K562 (cell line): ENCODE measurements around the gene WASF3. TPM values are rescaled to one million over a fixed set of nuclear protein-coding genes. Genes with fewer than 3 reads are reported as not detected.

Source experiments
- ATAC-seq: fragments of 200-7000 bp; cut with Tn5 transposase; 3 replicates; pipeline ENCODE4 v1.9.1; 2020; ENCODE audit warnings: moderate library complexity
- BruUV-seq: library from RNA; stranded (reverse); fragments of 400-500 nt; replicated peaks from 2 replicates; lab custom pipeline; 2021; lab: Mats Ljungman, UMichigan
- CTCF ChIA-PET: fragments of 300-600 bp; formaldehyde crosslinking; extraction: SDS; loops from one replicate; lab custom pipeline; 2021; ENCODE audit warnings: low intra/inter-chr PET ratio; lab: Yijun Ruan, JAX
- POLR2A ChIA-PET: fragments of 300-600, 350-650 bp; sonication (Branson Sonifier 250); formaldehyde crosslinking; extraction: SDS; loops from one replicate; lab custom pipeline; 2021; ENCODE audit warnings: antibody characterized with exemption, inconsistent platforms; lab: Yijun Ruan, JAX
- DNase-seq, 4 experiments: peaks; one replicate each; pipeline versions ENCODE4 v3.0.0 to v3.0.0-alpha.2; 2011 to 2018; ENCODE audit warnings: low spot score in 3 of 4, mixed read lengths in 3 of 4; ENCODE audit errors: extremely low read depth in 1 of 4
- FAIRE-seq: peaks from 2 replicates; lab custom pipeline; 2011; peaks lifted over from hg19 to GRCh38; lab: Jason Lieb, UNC
- H2AFZ ChIP-seq: 2 replicates; pipeline ENCODE4 v1.6.0; 2011; ENCODE audit warnings: low read depth, low read length, control low read depth, inconsistent platforms
- H3K27ac ChIP-seq: fragments of 200-600 bp; 3 replicates; pipeline ENCODE4 v1.8.0; 2011; ENCODE audit warnings: low read depth, mild to moderate bottlenecking, control low read depth, inconsistent platforms, low read length, moderate library complexity, mixed read lengths; ENCODE audit errors: extremely low read depth
- H3K27me3 ChIP-seq, 2 experiments: fragments of 300-600 bp in 1 of 2; 2 replicates in 1 of 2; 3 replicates in 1 of 2; pipeline versions ENCODE4 v1.6.0 to v1.8.0; 2011; ENCODE audit warnings: inconsistent platforms in 2 of 2, low read length in 2 of 2, mild to moderate bottlenecking in 1 of 2, mixed read lengths in 1 of 2, moderate library complexity in 1 of 2; ENCODE audit not compliant: control insufficient read depth in 2 of 2, insufficient read depth in 2 of 2
- H3K36me3 ChIP-seq: fragments of 300-600 bp; 3 replicates; pipeline ENCODE4 v1.8.0; 2011; ENCODE audit warnings: mild to moderate bottlenecking, low read length, inconsistent platforms; ENCODE audit not compliant: control insufficient read depth, insufficient read depth
- H3K4me1 ChIP-seq, 2 experiments: fragments of 200-600 bp in 1 of 2; replicated peaks in 1 of 2; 2 replicates in 1 of 2; 3 replicates in 1 of 2; pipeline versions ENCODE4 v1.5.1 to v1.8.0; 2011; ENCODE audit warnings: inconsistent platforms in 2 of 2, low read length in 2 of 2, mild to moderate bottlenecking in 1 of 2, mixed read lengths in 1 of 2, moderate library complexity in 1 of 2; ENCODE audit not compliant: control insufficient read depth in 2 of 2, insufficient read depth in 2 of 2
- H3K4me2 ChIP-seq: 2 replicates; pipeline ENCODE4 v1.6.1; 2011; ENCODE audit warnings: low read length, control low read depth, inconsistent platforms, mixed read lengths; ENCODE audit not compliant: insufficient read depth
- H3K4me3 ChIP-seq: fragments of 200-600 bp; sonication (generic), shearing (Covaris generic); 2 replicates; pipeline ENCODE4 v1.5.1; 2016; ENCODE audit warnings: control low read depth, inconsistent platforms
- H3K79me2 ChIP-seq: fragments of 200-600 bp; 3 replicates; pipeline ENCODE4 v1.8.0; 2011; ENCODE audit warnings: low read length, inconsistent platforms; ENCODE audit not compliant: control insufficient read depth, insufficient read depth
- H3K9ac ChIP-seq, 2 experiments: 2 replicates each; pipeline versions ENCODE4 v1.6.0 to v1.6.1; 2011; ENCODE audit warnings: low read depth in 2 of 2, low read length in 2 of 2, control low read depth in 1 of 2, inconsistent platforms in 1 of 2, mild to moderate bottlenecking in 1 of 2, mixed read lengths in 1 of 2; ENCODE audit not compliant: insufficient read depth in 1 of 2
- H3K9me1 ChIP-seq: one replicate; pipeline ENCODE4 v1.6.0; 2011; ENCODE audit warnings: inconsistent platforms, mild to moderate bottlenecking, low read length, moderate library complexity; ENCODE audit not compliant: control insufficient read depth, insufficient read depth
- H3K9me3 ChIP-seq: replicated peaks from 2 replicates; pipeline ENCODE4 v1.5.1; 2011; ENCODE audit warnings: low read depth, low read length, inconsistent platforms; ENCODE audit not compliant: control insufficient read depth, insufficient read depth
- H4K20me1 ChIP-seq: replicated peaks from 2 replicates; pipeline ENCODE4 v1.6.1; 2011; ENCODE audit warnings: low read length, inconsistent platforms, mixed read lengths; ENCODE audit not compliant: control insufficient read depth, insufficient read depth
- CC2D1A ChIP-seq: fragments of 450-650 bp; IDR thresholded peaks from 2 replicates; pipeline ENCODE4 v1.6.1; 2017; ENCODE audit warnings: mild to moderate bottlenecking
- L3MBTL2 ChIP-seq: fragments of 450-650 bp; IDR thresholded peaks from 2 replicates; pipeline ENCODE4 v1.6.1; 2016; ENCODE audit warnings: mild to moderate bottlenecking, moderate library complexity
- MTA1 ChIP-seq: fragments of 450-650 bp; IDR thresholded peaks from 2 replicates; pipeline ENCODE4 v1.6.1; 2017; ENCODE audit warnings: borderline replicate concordance
- NCOA2 ChIP-seq, 2 experiments: fragments of 450-650 bp; IDR thresholded peaks; 2 replicates each; pipeline ENCODE4 v1.6.1; 2018; ENCODE audit warnings: mild to moderate bottlenecking in 2 of 2, moderate library complexity in 1 of 2; ENCODE audit not compliant: partially characterized antibody in 2 of 2
- PURB ChIP-seq: sonication (generic); formaldehyde crosslinking; IDR thresholded peaks from 2 replicates; pipeline ENCODE4 v1.9.0; 2021; ENCODE audit warnings: low read depth, mild to moderate bottlenecking, missing genetic modification reagents
- TRIM28 ChIP-seq: fragments of 450-650 bp; IDR thresholded peaks from 2 replicates; pipeline ENCODE4 v1.6.1; 2017
- UBTF ChIP-seq, 2 experiments: IDR thresholded peaks; 2 replicates each; pipeline ENCODE4 v1.6.1; 2012; ENCODE audit warnings: improper control_type of control experiment in 2 of 2, low read depth in 2 of 2, low read length in 2 of 2, borderline replicate concordance in 1 of 2
- WHSC1 ChIP-seq: IDR thresholded peaks from one replicate; pipeline ENCODE4 v1.6.1; 2012; ENCODE audit warnings: low read length, control low read depth, inconsistent platforms
- ZBTB5 ChIP-seq: fragments of 450-650 bp; IDR thresholded peaks from 2 replicates; pipeline ENCODE4 v1.6.1; 2017; ENCODE audit warnings: antibody characterized with exemption
- ZNF354B ChIP-seq: fragments of 250-450 bp; sonication (Bioruptor Pico); IDR thresholded peaks from 2 replicates; pipeline ENCODE4 v1.4.0; 2020
- WGBS: fragments of 100-300 bp; shearing (Covaris generic); methylation state at CpG from one replicate; pipeline ENCODE4 v1.1.6; 2016; ENCODE audit warnings: low coverage, mixed read lengths; ENCODE audit not compliant: insufficient coverage; ENCODE audit errors: missing lambda C conversion rate; 5-methylcytosine and 5-hydroxymethylcytosine counted together
- in situ Hi-C: fragments of 300-500 bp; cut with MboI; formaldehyde crosslinking; loops from 4 replicates; pipeline ENCODE4 v1.15.0; 2018; ENCODE audit warnings: inconsistent platforms, mixed read lengths
- intact Hi-C: fragments of 100-400 bp; cut with micrococcal nuclease; formaldehyde crosslinking; loops from 2 replicates; pipeline ENCODE4 v1.14.2; 2022
- polyA plus RNA-seq, 8 experiments: library from polyadenylated mRNA; depleted of rRNA in 4 of 8; stranded (reverse) in 5 of 8; unstranded in 3 of 8; fragments of >200 nt; fragmentation: Nextera tagmentation in 2 of 8; fragmentation: Illumina TruSeq in 1 of 8; extraction: Ambion mirVana in 2 of 8; extraction: Trizol in 1 of 8; gene quantifications; 2 replicates each; pipeline versions ENCODE4 v1.2.1 to v1.2.3, GENCODE V29; 2011 to 2014; ENCODE audit warnings: inconsistent platforms in 1 of 8, missing spikeins in 1 of 8
- total RNA-seq, 7 experiments: library from RNA; depleted of rRNA in 6 of 7; stranded (reverse); fragments of >200 nt in 6 of 7; fragmentation: Illumina TruSeq in 2 of 7; extraction: Trizol in 2 of 7; gene quantifications; 2 replicates each; pipeline versions ENCODE4 v1.2.1 to v1.2.3, GENCODE V29; 2011 to 2021; ENCODE audit warnings: low replicate concordance in 1 of 7

WASF3 gene
- total and polyA plus RNA-seq, 9 of the 15 experiments (the other 6 are each of a cell fraction or from before 2014, with no cell fraction given): 0.04 to 0.43 (median 0.11) TPM

GRCh38 chr13:26679411-26680122 is 122.1 kb downstream of the WASF3 start:
- Histone ChIP-seq H3K4me3 (no peak overlapping the region), H3K9ac (no peak overlapping the region), H3K27me3 (peaks cover 0 to 19% of the 10 kb centered on the region in 2 experiments; a peak in 2 of 5 replicates), H3K36me3 (no peaks in the 10 kb centered on the region), H2AFZ (no peak overlapping the region), H3K27ac (no peak overlapping the region), H4K20me1 (no peaks in the 10 kb centered on the region), H3K4me1 (no peaks in the 10 kb centered on the region), H3K4me2 (no peak overlapping the region), H3K79me2 (no peaks in the 10 kb centered on the region), H3K9me1 (no peaks in the 10 kb centered on the region), H3K9me3 (no peaks in the 10 kb centered on the region)
- CTCF ChIA-PET: no interaction called here
- BruUV-seq: no TSS peak
- ATAC-seq (no peak), FAIRE-seq (no peak), DNase-seq (no peak)
- intact Hi-C loops: no loop called here
- in situ Hi-C loops: no loop called here
- whole genome bisulfite sequencing: 2% methylated on average over 5 of the region's 5 CpGs
- no peak for TF ChIP-seq ZBTB5
- POLR2A ChIA-PET: no interaction called here

GRCh38 chr13:26680123-26680450 is 122.6 kb downstream of the WASF3 start:
- no peaks in the 10 kb centered on the region for H3K9me1 ChIP-seq
- CTCF ChIA-PET: no interaction called here
- H3K27ac ChIP-seq: no peak overlapping the region
- no peaks in the 10 kb centered on the region for H4K20me1 ChIP-seq
- DNase-seq: peak in 1 of 4 experiments; percentile 2
- POLR2A ChIA-PET: no interaction called here
- no peak overlapping the region for H3K4me2 ChIP-seq
- no peaks in the 10 kb centered on the region for H3K9me3 ChIP-seq
- H3K9ac ChIP-seq: no peak overlapping the region
- 4% methylated on average over 8 of the region's 9 CpGs for WGBS
- in situ Hi-C loops (no loop called here), intact Hi-C loops (no loop called here)
- BruUV-seq: no TSS peak
- no peak for ATAC-seq
- no peak overlapping the region for H3K4me3 ChIP-seq
- FAIRE-seq: no peak
- H3K4me1 ChIP-seq: no peaks in the 10 kb centered on the region
- no peaks in the 10 kb centered on the region for H3K36me3 ChIP-seq
- no peak overlapping the region for H2AFZ ChIP-seq
- H3K79me2 ChIP-seq: no peaks in the 10 kb centered on the region
- peaks cover 0 to 19% of the 10 kb centered on the region in 2 experiments; a peak in 2 of 5 replicates for H3K27me3 ChIP-seq
- TF ChIP-seq ZNF354B (CRISPR knock-in tag) (no peak), CC2D1A (no peak), UBTF (IDR thresholded peaks at IDR 0.05; ENCODE audit: borderline replicate concordance in 1 of 2, low read depth in 2 of 2, low read length in 2 of 2) (no peak), NCOA2 (IDR thresholded peaks at IDR 0.05; ENCODE audit: partially characterized antibody in 2 of 2) (no peak), L3MBTL2 (no peak), WHSC1 (no peak), TRIM28 (no peak), PURB (no peak), MTA1 (no peak)
